Lower leg skin (tissue), 3 donors: Measurements from ENCODE around the gene VMA21.

Source experiments
- CTCF ChIP-seq, 3 donors: fragments of 450-650 bp; IDR thresholded peaks; one replicate each; pipeline ENCODE4 v1.5.1; 2016; ENCODE audit warnings: antibody characterized with exemption in 3 of 3, mild to moderate bottlenecking in 3 of 3, moderate library complexity in 2 of 3
- POLR2A ChIP-seq, 2 donors: fragments of 450-650 bp; IDR thresholded peaks; one replicate each; pipeline ENCODE4 v1.6.1; 2016 to 2017; ENCODE audit warnings: antibody characterized with exemption in 2 of 2, mild to moderate bottlenecking in 1 of 2, moderate library complexity in 1 of 2

GRCh38 chrX:151363316-151363715, 33.7 kb upstream of the VMA21 start:
- TF ChIP-seq CTCF (IDR thresholded peaks at IDR 0.05), result no peak
- TF ChIP-seq POLR2A (IDR thresholded peaks at IDR 0.05), result no peak
